GM12865 (cell line): Measurements from ENCODE around the gene IRAK1.

Experiments used
- DNase-seq: peaks from one replicate; pipeline ENCODE4 v3.0.0; 2010; ENCODE audit warnings: low read depth
- H3K4me3 ChIP-seq: 2 replicates; pipeline ENCODE4 v1.5.1; 2011; ENCODE audit warnings: mild to moderate bottlenecking, low read depth, low read length, control low read depth
- CTCF ChIP-seq: IDR thresholded peaks from 2 replicates; pipeline ENCODE4 v1.5.1; 2011; ENCODE audit warnings: low read length, control low read depth, low read depth, inconsistent platforms; ENCODE audit not compliant: insufficient read depth; ENCODE audit errors: missing control alignments

Gene IRAK1

GRCh38 chrX:153991013-153991580 is 28.6 kb downstream of the IRAK1 start:
- DNase-seq, result no peak
- H3K4me3 ChIP-seq, result no peak overlapping the region
- TF ChIP-seq CTCF, result no peak

- no peak for DNase-seq
- no peak overlapping the region for H3K4me3 ChIP-seq
- no peak for TF ChIP-seq CTCF
Measured at GRCh38 chrX:153989973-153990655, 29.6 kb downstream of the IRAK1 start.

- no peak for DNase-seq
- no peak for TF ChIP-seq CTCF
- no peak overlapping the region for H3K4me3 ChIP-seq
Measured at GRCh38 chrX:153988493-153988892, 31.2 kb downstream of the IRAK1 start.

GRCh38 chrX:153984351-153985178 is 35.1 kb downstream of the IRAK1 start:
- peak overlapping the region; percentile 69 for H3K4me3 ChIP-seq
- TF ChIP-seq CTCF, result no peak
- peak; percentile 80 for DNase-seq

GRCh38 chrX:153983321-153983801 is 36.3 kb downstream of the IRAK1 start:
- no peak for DNase-seq
- H3K4me3 ChIP-seq, result no peak overlapping the region
- no peak for TF ChIP-seq CTCF

GRCh38 chrX:153981771-153982533 is 37.8 kb downstream of the IRAK1 start:
- DNase-seq, result no peak
- TF ChIP-seq CTCF, result no peak
- no peak overlapping the region for H3K4me3 ChIP-seq
